ENCODE measurements around the gene PSMB10. TPM values are rescaled to one million over a fixed set of nuclear protein-coding genes. Genes with fewer than 3 reads are reported as not detected.

The PSMB10 gene
- total and polyA plus RNA-seq, 2 of the 4 experiments (the other 2 are of a cell fraction), result 28.7 to 36.7 TPM

GRCh38 chr16:67957622-67958021 is 21.0 kb upstream of the PSMB10 start:
- Histone ChIP-seq H4K5ac (ENCODE audit: low read depth, low read length) (no peak overlapping the region), H3K79me1 (ENCODE audit: low read depth in 1 of 2, low read length in 2 of 2) (peaks cover 48 to 77% of the 10 kb centered on the region in 2 experiments), H2BK20ac (ENCODE audit: low read depth, low read length) (no peak overlapping the region), H2AK9ac (replicated peaks; ENCODE audit: low read depth, low read length, poor library complexity) (no peak overlapping the region), H3K4me2 (ENCODE audit: low read depth, low read length) (no peak overlapping the region), H3K9me1 (ENCODE audit: insufficient read depth, low read length) (peaks cover 31% of the 10 kb centered on the region), H3K4me1 (ENCODE audit: control insufficient read depth, insufficient read depth, low read length) (peaks cover 25% of the 10 kb centered on the region), H3K27me3 (ENCODE audit: control insufficient read depth, insufficient read depth, low read length) (no peaks in the 10 kb centered on the region), H3K23ac (ENCODE audit: low read depth, low read length) (no peak overlapping the region), H3K56ac (ENCODE audit: extremely low read depth, insufficient read depth, low read length) (no peak overlapping the region), H4K20me1 (ENCODE audit: insufficient read depth, low read length) (peaks cover 67% of the 10 kb centered on the region), H2BK5ac (ENCODE audit: low read depth, low read length, poor library complexity, severe bottlenecking) (no peak overlapping the region), H4K8ac (ENCODE audit: low read depth in 2 of 2, low read length in 2 of 2) (no peak overlapping the region), H3K4ac (ENCODE audit: low read depth, low read length) (no peak overlapping the region), H3K9ac (ENCODE audit: low read depth, low read length) (no peak overlapping the region), H3K4me3 (ENCODE audit: insufficient read depth, low read depth, low read length) (no peak overlapping the region), H2AFZ (replicated peaks; ENCODE audit: low read length, poor library complexity) (no peak overlapping the region), H3K27ac (ENCODE audit: insufficient read depth, low read length) (no peak overlapping the region), H2BK120ac (ENCODE audit: low read depth, low read length) (no peak overlapping the region), H2BK15ac (ENCODE audit: low read depth, low read length) (no peak overlapping the region), H3K9me3 (ENCODE audit: control insufficient read depth, insufficient read depth, low read length) (no peaks in the 10 kb centered on the region), H3K36me3 (ENCODE audit: control insufficient read depth, insufficient read depth, low read length) (peaks cover 78% of the 10 kb centered on the region), H3K14ac (replicated peaks; ENCODE audit: low read depth, low read length) (no peak overlapping the region), H3K18ac (ENCODE audit: low read depth, low read length) (no peak overlapping the region), H2AK5ac (ENCODE audit: low read depth, low read length) (no peak overlapping the region), H4K91ac (ENCODE audit: insufficient read depth, low read depth, low read length) (no peak overlapping the region)
- dilution Hi-C loops (cut with HindIII; ENCODE audit: low sequenced_read_pairs, unreplicated experiment) (no loop called here), intact Hi-C loops (cut with micrococcal nuclease) (no loop called here), in situ Hi-C loops (cut with MboI; ENCODE audit: low sequenced_read_pairs) (no loop called here)
- ATAC-seq (ENCODE audit: low read depth) (no peak), DNase-seq (no peak)
- POLR2A ChIA-PET (ENCODE audit: unreplicated experiment), result no interaction called here
- WGBS, 2 experiments (ENCODE audit: extremely low coverage in 2 of 2, insufficient read length in 1 of 2), result no CpG with 5 or more reads among the region's 9 CpGs
- CTCF ChIA-PET, result no interaction called here
- no TSS peak for BruUV-seq (replicated peaks)
- TF ChIP-seq FOS (IDR thresholded peaks at IDR 0.05; ENCODE audit: low read depth, low read length), result no peak
- TF ChIP-seq CTCF (conservative IDR thresholded peaks at IDR 0.05; ENCODE audit: low read depth, low read length), result no peak
- no peak for TF ChIP-seq MAFK (IDR thresholded peaks at IDR 0.05; ENCODE audit: low read depth, low read length)

Measured in IMR-90 (cell line).